ENCODE data around the gene ATP6V0D1. TPM values are rescaled to one million over a fixed set of nuclear protein-coding genes. Genes with fewer than 3 reads are reported as not detected.

Gene ATP6V0D1
- total RNA-seq, 2 donors from 2014 or later: 79.7 to 95.7 TPM

DNA sequence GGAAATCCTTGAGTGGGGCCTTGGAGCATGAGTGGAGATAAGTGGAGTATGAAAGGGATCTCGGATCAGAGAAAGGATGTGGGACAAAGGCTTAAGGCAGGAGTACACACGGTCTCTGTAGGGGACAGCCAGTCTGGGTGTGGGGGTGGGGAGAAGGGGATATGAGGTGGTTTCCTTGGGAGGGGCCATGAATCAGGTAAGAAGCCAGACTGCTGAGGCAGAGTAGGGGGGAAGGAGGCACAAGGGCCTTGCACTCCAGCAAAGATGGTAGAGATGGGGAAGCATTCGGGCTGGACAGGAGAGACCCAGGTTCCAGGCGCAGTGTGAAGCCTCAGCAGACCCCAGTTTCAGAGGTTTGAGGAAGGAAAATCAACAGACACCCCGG is 48.5 kb downstream of the ATP6V0D1 start:
- Histone ChIP-seq H3K36me3 (no peaks in the 10 kb centered on the region), H3K27ac (no peak overlapping the region), H3K4me3 (no peak overlapping the region), H3K27me3 (no peaks in the 10 kb centered on the region), H3K9me3 (no peaks in the 10 kb centered on the region), H3K4me1 (peaks cover 0 to 34% of the 10 kb centered on the region in 2 donors)
- no peak for DNase-seq (ENCODE audit: low spot score)
- TF ChIP-seq, protein P1, sequence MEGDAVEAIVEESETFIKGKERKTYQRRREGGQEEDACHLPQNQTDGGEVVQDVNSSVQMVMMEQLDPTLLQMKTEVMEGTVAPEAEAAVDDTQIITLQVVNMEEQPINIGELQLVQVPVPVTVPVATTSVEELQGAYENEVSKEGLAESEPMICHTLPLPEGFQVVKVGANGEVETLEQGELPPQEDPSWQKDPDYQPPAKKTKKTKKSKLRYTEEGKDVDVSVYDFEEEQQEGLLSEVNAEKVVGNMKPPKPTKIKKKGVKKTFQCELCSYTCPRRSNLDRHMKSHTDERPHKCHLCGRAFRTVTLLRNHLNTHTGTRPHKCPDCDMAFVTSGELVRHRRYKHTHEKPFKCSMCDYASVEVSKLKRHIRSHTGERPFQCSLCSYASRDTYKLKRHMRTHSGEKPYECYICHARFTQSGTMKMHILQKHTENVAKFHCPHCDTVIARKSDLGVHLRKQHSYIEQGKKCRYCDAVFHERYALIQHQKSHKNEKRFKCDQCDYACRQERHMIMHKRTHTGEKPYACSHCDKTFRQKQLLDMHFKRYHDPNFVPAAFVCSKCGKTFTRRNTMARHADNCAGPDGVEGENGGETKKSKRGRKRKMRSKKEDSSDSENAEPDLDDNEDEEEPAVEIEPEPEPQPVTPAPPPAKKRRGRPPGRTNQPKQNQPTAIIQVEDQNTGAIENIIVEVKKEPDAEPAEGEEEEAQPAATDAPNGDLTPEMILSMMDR (IDR thresholded peaks at IDR 0.05): no peak

DNA sequence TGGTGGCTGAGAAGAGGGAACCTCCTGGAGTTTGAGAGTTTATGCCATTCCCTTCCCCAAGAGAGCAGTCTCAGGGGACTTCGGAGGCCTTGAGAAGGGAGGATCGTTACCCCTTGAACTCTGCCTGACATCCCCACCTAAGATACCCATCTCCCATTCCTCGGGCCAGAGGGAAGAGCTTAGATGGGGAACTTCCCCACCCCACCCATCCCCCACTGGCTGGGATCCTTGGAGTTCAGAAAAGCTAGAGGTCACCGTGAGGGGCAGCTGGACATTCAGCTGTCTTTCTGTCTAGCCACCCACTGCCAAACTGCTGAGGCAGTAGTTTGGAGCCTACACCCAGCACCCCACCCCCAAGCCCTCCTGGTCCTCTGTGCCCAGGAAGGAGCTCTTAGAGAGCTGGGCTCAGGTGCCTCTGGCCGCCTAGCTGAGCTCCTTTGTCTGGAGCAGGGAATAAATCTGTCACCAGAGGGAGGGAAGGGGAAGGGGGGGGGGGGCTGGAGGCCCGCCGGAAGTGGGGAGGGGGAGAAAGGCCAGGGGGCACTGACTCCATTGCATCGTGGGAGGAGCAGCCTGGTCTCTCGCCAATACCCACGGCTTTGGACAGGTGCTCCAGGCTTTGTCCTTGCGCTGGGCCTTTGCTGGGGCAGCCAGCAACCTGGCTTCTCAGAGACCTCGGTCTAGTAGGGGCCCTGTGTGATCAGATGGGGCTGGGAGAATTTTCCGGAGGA is 49.0 kb downstream of the ATP6V0D1 start:
- Histone ChIP-seq H3K4me3 (peak overlapping the region in 1 of 2 donors; percentile 55), H3K36me3 (no peaks in the 10 kb centered on the region), H3K27me3 (no peaks in the 10 kb centered on the region), H3K9me3 (no peaks in the 10 kb centered on the region), H3K27ac (no peak overlapping the region), H3K4me1 (peaks cover 0 to 36% of the 10 kb centered on the region in 2 donors)
- TF ChIP-seq, protein P1 (IDR thresholded peaks at IDR 0.05): no peak
- DNase-seq (ENCODE audit: low spot score): no peak

- no peak for DNase-seq (ENCODE audit: low spot score)
- Histone ChIP-seq H3K4me3 (peak within 1 kb of the TSS; percentile 30 to 55), H3K36me3 (no peaks in the 10 kb centered on the region), H3K27ac (no peak within 1 kb of the TSS), H3K4me1 (peaks cover 0 to 39% of the 10 kb centered on the region in 2 donors), H3K27me3 (no peaks in the 10 kb centered on the region), H3K9me3 (no peaks in the 10 kb centered on the region)
- TF ChIP-seq, protein P1 (IDR thresholded peaks at IDR 0.05): no peak
These were observed 49.8 kb downstream of the ATP6V0D1 start, which contains the start of gene HSD11B2 for GRCh38 chr16:67430977-67431774. Gene HSD11B2 (plus strand): TSS chr16:67431121. CDS start chr16:67431249, 128 bp downstream.

DNA sequence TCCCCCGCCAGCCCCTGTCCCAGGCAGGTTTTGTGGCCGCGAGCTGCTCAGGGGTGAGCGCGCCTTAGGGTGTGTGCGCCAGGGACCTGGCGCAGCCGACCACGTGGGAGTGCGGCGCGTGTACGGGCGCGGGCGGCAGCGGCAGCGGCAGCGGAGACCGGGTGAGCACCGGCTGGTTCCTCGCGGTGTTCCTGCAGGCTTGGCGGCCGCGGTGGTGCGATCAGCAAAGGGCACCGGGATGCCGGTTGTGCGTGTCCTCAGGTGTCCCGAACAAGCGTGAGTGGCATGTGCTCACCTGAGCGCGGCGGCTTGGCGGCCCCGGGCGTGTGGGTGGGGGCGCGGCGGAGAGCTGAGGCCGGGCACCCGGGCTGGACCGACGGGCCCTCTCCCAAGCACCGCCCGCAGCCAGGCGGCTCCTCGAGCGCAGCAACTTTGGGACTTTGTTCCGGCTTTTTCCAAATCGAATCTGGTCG is 50.4 kb downstream of the ATP6V0D1 start:
- Histone ChIP-seq H3K4me1 (peaks cover 0 to 39% of the 10 kb centered on the region in 2 donors), H3K9me3 (no peaks in the 10 kb centered on the region), H3K4me3 (peak overlapping the region; percentile 30 to 55), H3K27ac (no peak overlapping the region), H3K36me3 (no peaks in the 10 kb centered on the region), H3K27me3 (no peaks in the 10 kb centered on the region)
- DNase-seq (ENCODE audit: low spot score): no peak
- TF ChIP-seq, protein P1 (IDR thresholded peaks at IDR 0.05): no peak

DNA sequence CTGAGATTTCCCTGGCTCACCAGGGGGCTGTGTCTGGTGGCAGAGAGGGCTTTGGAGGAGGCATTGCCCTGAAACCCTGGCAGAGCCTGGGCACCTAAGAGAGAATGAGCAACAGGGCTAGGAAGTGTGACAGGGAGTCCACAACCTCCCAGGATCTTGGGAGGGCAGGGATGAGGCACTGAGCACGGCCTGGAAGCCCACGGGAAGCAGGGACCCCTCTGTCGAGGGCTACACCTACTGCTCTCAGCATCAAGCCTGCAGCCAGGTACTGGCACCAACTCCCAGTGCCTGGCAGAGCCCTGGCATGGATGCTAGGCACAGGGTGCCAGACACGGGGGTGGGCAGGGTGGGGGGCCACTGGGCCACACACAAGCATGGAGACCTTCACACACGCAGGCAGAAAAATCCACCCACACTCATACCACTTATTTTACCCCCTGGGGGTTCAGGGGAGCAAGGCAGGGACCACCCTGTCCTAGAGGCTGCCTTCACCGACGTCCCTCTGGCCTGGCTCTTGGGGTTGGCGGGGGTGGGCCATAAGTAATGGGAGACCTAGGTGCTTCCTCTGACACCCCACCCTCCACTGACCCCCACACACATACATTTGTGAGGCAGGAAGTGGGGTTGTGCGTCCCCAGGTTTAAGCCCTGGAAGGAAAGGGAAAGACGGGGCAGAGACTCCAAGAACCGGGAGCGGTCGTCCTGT is 51.0 kb downstream of the ATP6V0D1 start:
- H3K27ac ChIP-seq: no peak overlapping the region

More for the DNA sequence above, 51.0 kb downstream of the ATP6V0D1 start:
- Histone ChIP-seq H3K27me3 (no peaks in the 10 kb centered on the region), H3K4me3 (peak overlapping the region in 1 of 2 donors; percentile 55), H3K4me1 (peaks cover 0 to 39% of the 10 kb centered on the region in 2 donors), H3K9me3 (no peaks in the 10 kb centered on the region), H3K36me3 (no peaks in the 10 kb centered on the region)
- TF ChIP-seq, protein P1 (IDR thresholded peaks at IDR 0.05): no peak
- no peak for DNase-seq (ENCODE audit: low spot score)

All from right atrium auricular region (tissue), 2 donors.